SK-N-SH (cell line): ENCODE measurements around the gene PHKG2.

Source experiments
- EP300 ChIP-seq, 2 experiments: IDR thresholded peaks; 2 replicates each; pipeline versions ENCODE4 v1.4.0 to v1.6.1; 2012; ENCODE audit warnings: borderline replicate concordance in 1 of 2, low read depth in 1 of 2, low read length in 1 of 2
- GABPA ChIP-seq: IDR thresholded peaks from 2 replicates; pipeline ENCODE4 v1.4.0; 2012; ENCODE audit warnings: low read depth, mild to moderate bottlenecking
- TF ChIP-seq, protein P1 (sequence below): fragments of 200-600 bp; sonication (generic); IDR thresholded peaks from 2 replicates; pipeline ENCODE4 v1.6.1; 2017; ENCODE audit warnings: antibody characterized with exemption, mild to moderate bottlenecking, moderate library complexity

DNA sequence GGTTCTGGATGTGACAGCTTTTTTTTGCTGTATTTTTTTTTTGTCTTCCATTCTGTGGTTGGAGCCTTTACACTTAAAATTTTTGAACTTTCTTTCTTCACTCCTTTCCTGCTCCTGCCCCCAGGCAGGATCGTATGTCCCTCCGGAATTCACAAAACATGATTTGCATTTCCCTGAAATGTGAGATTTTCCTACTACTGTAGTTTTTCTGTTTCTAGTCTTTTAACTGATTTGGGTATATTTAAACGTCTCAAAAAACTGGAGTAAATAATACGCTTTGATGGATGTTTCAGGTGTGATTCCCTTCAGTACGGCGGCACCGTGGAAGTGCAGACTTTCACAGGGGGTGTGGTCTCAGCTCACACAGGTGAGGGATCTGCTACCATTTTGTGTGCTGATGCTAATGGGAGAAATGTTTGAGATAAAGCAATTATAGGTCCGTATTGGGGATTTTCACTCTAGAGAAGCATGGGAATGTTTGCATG lies 48.6 kb upstream of the PHKG2 start:
- TF ChIP-seq, protein P1, sequence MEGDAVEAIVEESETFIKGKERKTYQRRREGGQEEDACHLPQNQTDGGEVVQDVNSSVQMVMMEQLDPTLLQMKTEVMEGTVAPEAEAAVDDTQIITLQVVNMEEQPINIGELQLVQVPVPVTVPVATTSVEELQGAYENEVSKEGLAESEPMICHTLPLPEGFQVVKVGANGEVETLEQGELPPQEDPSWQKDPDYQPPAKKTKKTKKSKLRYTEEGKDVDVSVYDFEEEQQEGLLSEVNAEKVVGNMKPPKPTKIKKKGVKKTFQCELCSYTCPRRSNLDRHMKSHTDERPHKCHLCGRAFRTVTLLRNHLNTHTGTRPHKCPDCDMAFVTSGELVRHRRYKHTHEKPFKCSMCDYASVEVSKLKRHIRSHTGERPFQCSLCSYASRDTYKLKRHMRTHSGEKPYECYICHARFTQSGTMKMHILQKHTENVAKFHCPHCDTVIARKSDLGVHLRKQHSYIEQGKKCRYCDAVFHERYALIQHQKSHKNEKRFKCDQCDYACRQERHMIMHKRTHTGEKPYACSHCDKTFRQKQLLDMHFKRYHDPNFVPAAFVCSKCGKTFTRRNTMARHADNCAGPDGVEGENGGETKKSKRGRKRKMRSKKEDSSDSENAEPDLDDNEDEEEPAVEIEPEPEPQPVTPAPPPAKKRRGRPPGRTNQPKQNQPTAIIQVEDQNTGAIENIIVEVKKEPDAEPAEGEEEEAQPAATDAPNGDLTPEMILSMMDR, result no peak
- TF ChIP-seq EP300 (IDR thresholded peaks at IDR 0.05; ENCODE audit: borderline replicate concordance in 1 of 2, low read depth in 1 of 2, low read length in 1 of 2) (no peak), GABPA (no peak)
